ENCODE data around the gene CRELD1. TPM values are rescaled to one million over a fixed set of nuclear protein-coding genes. Genes with fewer than 3 reads are reported as not detected.

CRELD1 gene
- total RNA-seq, 1 donor from 2014 or later = 54.3 TPM

GRCh38 chr3:9946112-9947024 lies 12.7 kb downstream of the CRELD1 start:
- no peaks in the 10 kb centered on the region for H3K9me3 ChIP-seq
- peaks cover 9% of the 10 kb centered on the region for H3K4me1 ChIP-seq
- TF ChIP-seq, protein P1, sequence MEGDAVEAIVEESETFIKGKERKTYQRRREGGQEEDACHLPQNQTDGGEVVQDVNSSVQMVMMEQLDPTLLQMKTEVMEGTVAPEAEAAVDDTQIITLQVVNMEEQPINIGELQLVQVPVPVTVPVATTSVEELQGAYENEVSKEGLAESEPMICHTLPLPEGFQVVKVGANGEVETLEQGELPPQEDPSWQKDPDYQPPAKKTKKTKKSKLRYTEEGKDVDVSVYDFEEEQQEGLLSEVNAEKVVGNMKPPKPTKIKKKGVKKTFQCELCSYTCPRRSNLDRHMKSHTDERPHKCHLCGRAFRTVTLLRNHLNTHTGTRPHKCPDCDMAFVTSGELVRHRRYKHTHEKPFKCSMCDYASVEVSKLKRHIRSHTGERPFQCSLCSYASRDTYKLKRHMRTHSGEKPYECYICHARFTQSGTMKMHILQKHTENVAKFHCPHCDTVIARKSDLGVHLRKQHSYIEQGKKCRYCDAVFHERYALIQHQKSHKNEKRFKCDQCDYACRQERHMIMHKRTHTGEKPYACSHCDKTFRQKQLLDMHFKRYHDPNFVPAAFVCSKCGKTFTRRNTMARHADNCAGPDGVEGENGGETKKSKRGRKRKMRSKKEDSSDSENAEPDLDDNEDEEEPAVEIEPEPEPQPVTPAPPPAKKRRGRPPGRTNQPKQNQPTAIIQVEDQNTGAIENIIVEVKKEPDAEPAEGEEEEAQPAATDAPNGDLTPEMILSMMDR (IDR thresholded peaks at IDR 0.05) = peak; percentile 77
- ATAC-seq = peak; percentile 94
- H3K27me3 ChIP-seq (ENCODE audit: low read depth) = no peaks in the 10 kb centered on the region
- intact Hi-C loops (cut with DNase I) = no loop called here
- peak; percentile 95 for DNase-seq
- H3K36me3 ChIP-seq = peaks cover 25% of the 10 kb centered on the region
- peak overlapping the region; percentile 60 for H3K4me3 ChIP-seq
- peak overlapping the region; percentile 80 for H3K27ac ChIP-seq

DNA sequence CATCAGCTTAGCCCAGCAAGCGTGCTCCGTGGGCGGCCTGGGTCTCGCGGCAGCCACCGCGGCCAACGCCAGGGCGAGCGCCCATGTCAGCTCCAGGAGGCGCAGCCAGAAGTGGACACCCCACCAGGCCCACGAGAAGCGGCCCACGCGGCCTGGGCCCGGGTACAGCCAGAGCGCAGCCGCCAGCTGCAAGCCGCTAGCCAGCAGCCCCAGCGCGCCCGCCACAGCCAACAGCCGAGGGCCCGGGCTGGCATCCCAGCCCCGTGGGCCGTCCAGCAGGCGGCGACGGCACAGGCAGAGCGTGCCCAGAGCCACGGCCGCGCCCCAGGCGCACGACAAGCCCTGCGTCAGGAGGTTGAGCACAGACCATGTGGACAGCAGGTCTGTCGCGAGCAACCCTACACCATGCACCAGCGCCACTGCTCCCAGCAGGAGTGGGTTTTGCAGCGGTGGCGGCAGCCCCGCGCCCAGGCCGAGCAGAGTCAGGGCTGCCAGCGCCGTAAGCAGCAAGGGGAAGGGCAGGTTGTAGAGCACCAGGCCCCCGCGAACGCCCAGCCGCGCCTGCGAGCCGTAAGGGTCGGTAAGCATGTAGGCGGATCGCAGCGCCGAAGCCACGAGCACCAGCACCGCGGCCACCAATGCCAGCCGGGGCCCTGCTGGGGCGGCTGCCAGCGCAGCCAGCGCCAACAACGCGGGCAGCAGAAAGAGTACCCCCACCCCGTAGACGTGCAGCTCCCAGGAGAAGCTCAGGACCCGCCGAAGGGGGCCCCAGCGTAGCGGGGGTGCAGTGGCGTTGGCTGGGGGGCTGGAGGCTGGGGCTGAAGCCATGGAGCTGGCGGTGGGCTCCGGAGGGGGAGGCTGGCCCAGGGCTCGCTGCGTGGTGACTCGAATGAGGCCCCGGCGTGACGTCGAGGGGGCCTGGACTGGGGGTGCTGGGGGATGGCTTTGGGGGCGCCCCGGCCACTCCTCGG lies 13.7 kb downstream of the CRELD1 start:
- Histone ChIP-seq H3K4me3 (peak overlapping the region; percentile 60), H3K36me3 (peaks cover 23% of the 10 kb centered on the region), H3K9me3 (no peaks in the 10 kb centered on the region), H3K27me3 (ENCODE audit: low read depth) (no peaks in the 10 kb centered on the region), H3K27ac (peak overlapping the region; percentile 80), H3K4me1 (peaks cover 18% of the 10 kb centered on the region)
- DNase-seq = peak; percentile 86
- TF ChIP-seq, protein P1 (IDR thresholded peaks at IDR 0.05) = peak; percentile 59
- intact Hi-C loops (cut with DNase I) = no loop called here
- ATAC-seq = peak; percentile 92

DNA sequence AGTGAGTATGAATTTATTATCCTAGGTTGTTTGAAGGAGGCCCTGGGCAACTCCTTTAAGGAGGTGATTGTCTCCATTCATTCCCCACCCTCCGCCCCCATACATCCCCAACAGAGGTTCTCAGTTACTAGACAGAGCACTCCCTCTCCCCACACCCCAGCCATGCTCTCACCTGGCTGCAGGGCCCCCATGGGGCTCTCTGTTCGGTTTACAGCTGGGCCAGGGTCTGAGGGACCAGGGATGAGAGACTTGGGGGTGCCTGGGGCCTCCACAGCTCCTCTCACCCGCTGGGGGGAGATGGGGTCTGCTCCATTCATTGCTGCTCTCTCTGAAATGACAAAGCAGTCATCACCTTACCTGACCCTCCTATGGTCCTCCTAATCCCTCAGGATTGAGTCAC lies 15.0 kb downstream of the CRELD1 start:
- ATAC-seq = no peak
- Histone ChIP-seq H3K9me3 (no peaks in the 10 kb centered on the region), H3K36me3 (peaks cover 11% of the 10 kb centered on the region), H3K27me3 (ENCODE audit: low read depth) (no peaks in the 10 kb centered on the region), H3K27ac (no peak overlapping the region), H3K4me3 (no peak overlapping the region), H3K4me1 (peaks cover 21% of the 10 kb centered on the region)
- intact Hi-C loops (cut with DNase I) = no loop called here
- DNase-seq = no peak
- TF ChIP-seq, protein P1 (IDR thresholded peaks at IDR 0.05) = no peak

DNA sequence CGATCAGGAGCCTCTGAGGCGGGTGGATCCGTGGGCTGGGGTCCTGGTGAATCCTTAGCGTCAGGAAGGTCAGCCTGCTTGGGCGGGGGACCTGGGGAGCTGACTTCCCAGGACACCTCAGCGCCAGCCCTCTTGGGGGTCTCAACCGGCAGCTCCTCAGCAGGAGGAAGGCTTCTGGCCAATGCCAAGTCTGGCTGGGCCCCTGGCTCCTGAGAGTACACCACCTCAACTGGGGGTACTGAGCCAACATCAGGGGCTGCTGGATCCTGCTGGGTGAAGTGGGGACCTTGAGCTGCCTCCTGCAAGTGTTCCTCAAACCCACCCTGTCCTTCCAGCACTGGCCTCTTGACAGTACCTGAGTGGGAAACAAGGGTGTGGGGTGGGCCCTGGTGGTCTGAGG lies 15.5 kb downstream of the CRELD1 start:
- TF ChIP-seq, protein P1 (IDR thresholded peaks at IDR 0.05) = no peak
- Histone ChIP-seq H3K27ac (no peak overlapping the region), H3K4me3 (no peak overlapping the region), H3K36me3 (peaks cover 5% of the 10 kb centered on the region), H3K4me1 (peaks cover 21% of the 10 kb centered on the region), H3K27me3 (ENCODE audit: low read depth) (no peaks in the 10 kb centered on the region), H3K9me3 (no peaks in the 10 kb centered on the region)
- intact Hi-C loops (cut with DNase I) = no loop called here
- DNase-seq (no peak), ATAC-seq (no peak)

DNA sequence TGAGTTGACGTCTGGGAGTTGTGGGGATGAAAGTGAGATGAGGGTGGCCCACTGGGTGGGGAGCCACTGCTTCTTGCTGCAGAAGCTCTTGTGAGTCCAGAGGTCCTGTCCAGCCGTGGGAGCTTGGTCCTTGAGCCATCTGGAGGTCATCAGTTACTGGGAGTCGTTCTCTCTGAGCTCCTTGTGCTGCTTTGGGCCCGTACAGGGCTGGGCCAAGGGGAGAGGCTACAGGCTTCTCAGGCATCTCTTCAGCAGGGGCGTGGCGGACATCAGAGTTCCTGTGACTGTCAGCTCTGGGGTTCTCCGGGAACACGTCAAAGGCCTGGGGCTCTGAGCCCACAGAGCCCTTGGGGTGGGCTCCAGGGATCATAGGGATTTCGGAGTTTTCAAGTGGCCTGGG lies 16.0 kb downstream of the CRELD1 start:
- Histone ChIP-seq H3K27me3 (ENCODE audit: low read depth) (no peaks in the 10 kb centered on the region), H3K9me3 (no peaks in the 10 kb centered on the region), H3K27ac (no peak overlapping the region), H3K36me3 (peaks cover under 1% of the 10 kb centered on the region), H3K4me1 (peaks cover 21% of the 10 kb centered on the region), H3K4me3 (no peak overlapping the region)
- no peak for DNase-seq
- intact Hi-C loops (cut with DNase I) = no loop called here
- TF ChIP-seq, protein P1 (IDR thresholded peaks at IDR 0.05) = no peak
- ATAC-seq = no peak

Data from lower lobe of right lung (tissue), 2 donors.